GM19025 (cell line): ENCODE measurements around the gene CCDC158.
"Not testable (repeated sequence)": the region's sequence is repeated elsewhere in the genome, so short reads cannot be mapped to it uniquely, and the experiment has no call there.

Experiments used
- ATAC-seq: cut with Tn5 transposase; IDR thresholded peaks from one replicate; pipeline ENCODE4 v1.9.1; 2021; ENCODE audit warnings: mild to moderate bottlenecking, low read depth, moderate library complexity; ENCODE audit not compliant: unreplicated experiment

Gene CCDC158

GRCh38 chr4:76287811-76288210, 133.1 kb downstream of the CCDC158 start:
- ATAC-seq: not testable (repeated sequence)

DNA sequence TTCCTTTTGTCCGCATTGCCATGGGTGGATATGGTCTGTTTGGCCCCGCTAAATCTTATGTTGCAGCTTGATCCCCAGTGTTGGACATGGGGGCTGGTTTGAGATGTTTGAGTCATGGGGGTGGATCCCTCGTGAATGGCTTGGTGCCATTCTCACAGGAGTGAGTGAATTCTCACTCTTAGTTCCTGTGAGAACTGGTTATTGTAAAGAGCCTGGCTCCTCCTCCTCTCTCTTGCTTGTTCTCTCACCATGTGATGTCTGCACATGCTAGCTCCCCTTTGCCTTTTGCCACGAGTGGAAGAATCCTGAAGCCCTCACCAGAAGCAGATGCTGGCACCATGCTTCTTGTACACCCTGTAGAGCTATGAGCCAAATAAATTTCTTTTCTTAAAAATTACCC, 137.0 kb downstream of the CCDC158 start:
- no peak for ATAC-seq

DNA sequence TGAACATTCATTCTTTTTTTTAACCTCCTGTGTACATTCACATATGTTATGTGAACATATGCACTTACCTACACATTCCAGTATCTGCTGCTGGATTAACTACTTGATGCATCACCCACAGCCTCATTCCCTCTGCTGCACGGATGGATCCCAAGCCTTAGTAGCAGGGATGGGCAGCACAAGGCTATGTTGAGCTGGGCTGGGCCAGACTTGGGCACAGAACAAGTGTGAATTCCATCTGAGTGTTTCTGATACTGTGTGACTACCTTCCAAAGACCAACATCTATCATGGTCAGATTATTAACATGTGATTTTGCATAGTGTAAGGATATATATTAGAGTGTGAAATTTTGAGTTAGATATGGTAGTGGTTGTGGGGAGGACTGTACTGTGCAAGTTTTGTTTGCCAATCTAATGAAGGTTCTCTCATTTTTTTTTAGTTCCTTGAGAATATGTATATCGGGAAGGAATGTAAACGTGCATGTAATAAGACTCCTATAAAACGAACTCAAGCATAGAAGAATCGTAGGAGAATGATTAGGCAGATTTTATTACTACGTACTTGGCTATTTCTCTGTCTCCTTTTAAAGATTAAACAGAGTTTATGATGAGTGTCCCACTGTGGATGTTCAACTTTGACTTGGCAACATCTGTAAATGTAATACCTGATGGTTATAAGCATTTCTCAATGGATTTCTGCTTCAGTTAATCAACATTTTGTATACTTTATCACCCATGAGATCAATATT, 137.8 kb downstream of the CCDC158 start:
- no peak for ATAC-seq

GRCh38 chr4:76281594-76281993, 139.3 kb downstream of the CCDC158 start:
- not testable (repeated sequence) for ATAC-seq

- ATAC-seq: no peak
Measured at GRCh38 chr4:76280488-76281441, 140.2 kb downstream of the CCDC158 start.

DNA sequence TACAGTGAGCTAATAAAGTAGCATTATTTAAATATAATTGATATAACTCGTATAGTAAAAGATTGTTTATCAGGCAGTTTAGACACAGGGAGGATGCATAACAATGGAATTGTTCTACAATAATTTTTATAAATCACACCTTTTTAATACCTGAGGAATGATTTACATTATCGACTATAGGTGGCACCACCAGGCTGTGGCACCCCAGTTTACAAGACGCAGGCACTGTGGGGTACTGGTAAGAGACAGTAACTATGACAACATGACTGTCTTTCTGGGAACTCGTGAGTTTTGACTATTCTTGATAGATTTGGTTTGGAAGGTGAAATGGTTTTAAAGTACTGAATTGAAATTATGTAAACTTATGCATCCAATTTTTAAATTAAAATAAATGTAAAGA, 141.5 kb downstream of the CCDC158 start:
- ATAC-seq: no peak

- ATAC-seq: no peak
Measured at GRCh38 chr4:76278583-76278982, 142.4 kb downstream of the CCDC158 start.

- no peak for ATAC-seq
Measured at GRCh38 chr4:76277667-76278066, 143.3 kb downstream of the CCDC158 start.

GRCh38 chr4:76276813-76277212, 144.1 kb downstream of the CCDC158 start:
- ATAC-seq: no peak

- no peak for ATAC-seq
Measured at GRCh38 chr4:76275486-76276124, 145.3 kb downstream of the CCDC158 start.

- no peak for ATAC-seq
Measured at GRCh38 chr4:76272999-76273398, 147.9 kb downstream of the CCDC158 start.

DNA sequence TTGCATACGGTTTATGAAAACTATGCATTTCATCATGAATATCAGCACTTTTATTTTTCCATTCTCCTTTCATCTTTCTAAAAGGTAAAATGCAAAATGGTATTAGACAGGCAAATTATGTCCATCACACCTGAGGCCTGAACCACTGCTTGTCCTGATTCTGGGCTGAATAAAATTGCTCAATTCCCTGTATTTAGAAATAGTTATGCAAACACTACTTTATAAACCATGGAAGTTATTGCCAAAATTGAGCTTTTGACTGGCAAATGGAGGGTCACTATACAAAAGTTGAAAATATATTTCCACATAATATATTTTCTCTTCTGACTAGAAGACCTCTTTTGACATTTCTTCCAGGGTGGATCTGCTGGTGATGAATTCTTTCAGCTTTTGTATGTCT, 148.4 kb downstream of the CCDC158 start:
- ATAC-seq: no peak

DNA sequence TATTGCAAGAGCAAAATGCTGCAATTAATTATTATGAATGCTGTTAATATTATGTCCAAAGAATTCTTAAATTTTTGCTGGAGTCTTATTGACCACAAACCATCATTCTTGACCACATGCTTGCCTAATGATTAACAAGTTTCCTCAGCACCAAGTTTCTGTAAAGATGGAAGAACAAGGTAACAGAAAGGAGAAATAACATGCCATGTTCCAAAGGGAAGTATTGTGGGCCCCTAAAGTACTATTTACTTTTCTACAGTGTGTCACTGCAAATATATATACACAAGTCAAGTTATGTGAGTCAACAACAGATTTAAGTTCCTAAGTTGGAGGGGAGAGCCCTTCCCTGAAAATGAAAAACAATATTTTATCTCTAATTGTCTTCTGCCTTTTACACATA, 148.9 kb downstream of the CCDC158 start:
- no peak for ATAC-seq

GRCh38 chr4:76271248-76271647, 149.7 kb downstream of the CCDC158 start:
- no peak for ATAC-seq

DNA sequence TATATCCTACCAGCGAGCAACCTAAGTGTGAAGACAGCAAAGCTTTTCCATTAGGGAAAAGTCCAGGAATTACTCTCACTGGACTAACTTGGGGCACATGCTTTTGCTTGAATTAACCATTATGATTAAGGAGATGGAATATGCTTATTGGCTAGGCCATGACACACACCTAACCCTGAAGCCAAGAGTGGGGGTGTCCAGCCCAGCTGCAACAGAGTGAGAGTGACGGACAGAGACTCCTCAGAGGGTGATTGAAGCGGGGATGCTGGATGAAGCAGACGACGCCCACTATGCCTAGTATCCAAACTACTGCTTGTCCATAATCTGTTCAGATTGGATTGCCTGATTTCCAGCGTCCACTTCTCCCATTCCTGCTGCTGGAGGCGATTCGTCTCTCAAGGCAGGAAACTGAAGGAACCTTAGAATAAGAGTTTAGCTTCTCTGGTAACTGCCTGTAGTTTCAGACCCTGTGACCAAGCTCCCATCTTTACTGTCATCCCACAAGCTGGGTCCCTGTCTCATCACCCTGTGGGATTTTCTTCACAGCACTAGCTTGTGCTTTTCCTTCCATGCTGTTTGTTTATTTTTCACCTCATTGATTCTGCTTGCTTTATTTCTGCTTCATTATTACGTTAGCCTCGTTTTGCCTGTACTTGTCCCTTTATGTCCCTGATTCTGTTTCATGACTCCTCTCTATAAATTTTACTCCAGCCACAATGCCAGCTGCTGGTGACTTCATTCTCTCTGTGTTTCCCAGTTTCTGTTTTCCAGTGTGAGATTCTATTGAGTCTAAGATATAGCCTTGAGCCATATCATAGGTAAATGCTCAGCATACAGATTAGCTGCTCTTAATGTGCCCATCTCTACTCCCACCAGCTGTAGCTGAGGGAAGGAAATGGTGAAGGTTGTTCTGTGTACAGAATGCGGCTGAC, 150.4 kb downstream of the CCDC158 start:
- ATAC-seq: no peak

DNA sequence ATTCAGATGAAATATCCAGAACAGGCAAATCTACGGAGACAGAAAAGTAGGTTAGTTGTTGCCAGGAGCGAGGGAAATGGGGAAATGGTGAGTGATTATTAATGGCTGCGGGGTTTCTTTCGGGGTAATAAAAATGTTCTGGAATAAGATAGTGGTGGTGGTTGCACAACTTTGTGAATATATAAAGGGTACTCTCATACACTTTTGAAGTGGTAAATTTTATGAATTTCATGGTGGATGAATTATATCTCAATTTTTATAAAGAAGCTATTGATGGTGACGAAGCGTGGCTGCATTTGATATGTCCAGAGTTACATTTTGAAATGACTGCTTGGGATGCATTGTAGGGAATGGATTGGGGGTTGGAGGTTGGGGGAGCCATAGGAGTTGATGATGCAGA, 153.1 kb downstream of the CCDC158 start:
- ATAC-seq: no peak

GRCh38 chr4:76266627-76267026, 154.3 kb downstream of the CCDC158 start:
- no peak for ATAC-seq

GRCh38 chr4:76265631-76266218, 155.2 kb downstream of the CCDC158 start:
- no peak for ATAC-seq
